ENCODE measurements around the gene CFAP251. TPM values are rescaled to one million over a fixed set of nuclear protein-coding genes. Genes with fewer than 3 reads are reported as not detected.
"Not testable (repeated sequence)": the region's sequence is repeated elsewhere in the genome, so short reads cannot be mapped to it uniquely, and the experiment has no call there.

The CFAP251 gene
- total RNA-seq, 1 donor from 2014 or later, result 2.9 TPM

- peak; percentile 7 for DNase-seq
These were observed 61.9 kb downstream of the CFAP251 start for GRCh38 chr12:121980191-121980891.

DNA sequence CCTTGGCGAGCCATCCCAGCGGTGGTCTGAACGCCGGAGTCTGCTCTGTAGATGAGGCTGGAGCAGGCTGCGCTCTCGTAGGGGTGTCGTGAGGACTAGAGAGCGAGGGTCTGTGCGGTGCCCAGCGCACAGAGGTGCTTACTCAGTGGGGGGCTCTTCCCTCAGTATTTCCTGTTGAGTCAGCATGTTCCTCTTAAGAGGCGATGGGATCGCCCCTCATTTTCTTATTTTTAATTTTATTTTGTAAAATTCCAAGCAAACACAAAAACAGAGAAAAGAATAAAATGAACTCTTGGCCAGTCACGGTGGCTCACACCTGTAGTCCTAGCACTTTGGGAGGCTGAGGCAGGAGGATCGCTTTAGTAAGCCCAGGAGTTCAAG is 62.5 kb downstream of the CFAP251 start:
- DNase-seq, result no peak

- DNase-seq, result no peak
These were observed 63.1 kb downstream of the CFAP251 start for GRCh38 chr12:121981456-121981855.

DNA sequence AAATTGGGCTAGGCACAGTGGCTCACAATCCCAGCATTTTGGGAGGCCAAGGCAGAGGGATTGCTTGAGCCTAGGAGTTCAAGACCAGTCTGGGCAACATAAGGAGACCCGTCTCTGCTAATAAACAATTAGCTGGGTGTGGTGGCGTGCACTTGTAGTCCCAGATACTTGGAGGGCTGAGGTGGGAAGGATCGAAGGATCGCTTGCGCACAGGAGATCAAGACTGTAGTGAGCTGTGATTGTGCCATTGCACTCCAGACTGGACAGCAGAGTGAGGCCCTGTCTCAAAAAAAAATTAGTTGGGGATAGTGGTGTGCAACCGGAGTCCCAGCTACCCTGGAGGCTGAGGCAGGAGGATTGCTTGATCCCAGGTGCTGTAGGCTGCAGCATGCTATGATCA is 64.6 kb downstream of the CFAP251 start:
- DNase-seq, result no peak

GRCh38 chr12:121983536-121984210 is 65.3 kb downstream of the CFAP251 start:
- peak; percentile 27 for DNase-seq

DNA sequence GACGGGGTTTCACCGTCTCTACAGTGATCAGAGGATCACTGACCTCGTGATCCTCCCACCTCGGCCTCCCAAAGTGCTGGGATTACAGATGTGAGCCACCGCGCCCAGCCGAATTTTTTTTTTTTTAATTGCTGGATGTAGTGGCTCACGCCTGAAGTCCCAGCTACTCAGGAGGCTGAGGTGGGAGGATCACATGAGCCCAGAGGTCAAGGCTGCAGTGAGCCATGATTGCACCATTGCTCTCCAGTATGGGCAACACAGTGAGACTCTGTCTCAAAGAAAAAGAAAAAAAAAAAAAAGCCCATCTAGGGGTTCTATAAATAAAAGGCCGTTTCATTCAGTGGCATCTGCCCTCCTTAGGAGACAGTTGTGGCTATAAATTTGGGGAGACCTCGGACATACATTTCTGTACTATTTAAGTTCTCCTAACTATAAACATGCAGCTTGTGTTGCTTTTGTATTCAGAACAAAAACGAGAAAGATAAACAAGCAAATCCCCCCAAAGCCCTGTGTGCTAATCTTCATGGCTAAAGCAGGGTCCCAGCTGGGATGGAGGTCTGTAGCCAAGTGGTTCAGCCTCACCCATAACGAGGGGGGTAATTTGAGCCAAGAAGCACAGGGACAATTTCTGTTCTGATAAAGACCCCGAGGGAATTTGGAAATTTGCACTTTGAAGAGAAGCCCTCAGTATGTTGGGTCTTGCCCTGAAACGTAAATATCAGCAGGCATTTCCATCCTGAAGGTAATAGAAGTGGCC is 68.3 kb downstream of the CFAP251 start:
- no peak for DNase-seq

- DNase-seq, result not testable (repeated sequence)
These were observed 70.1 kb downstream of the CFAP251 start for GRCh38 chr12:121988519-121988918.

- no peak for DNase-seq
These were observed 71.1 kb downstream of the CFAP251 start for GRCh38 chr12:121989276-121990113.

- DNase-seq, result no peak
These were observed 71.8 kb downstream of the CFAP251 start for GRCh38 chr12:121990114-121990647.

GRCh38 chr12:121990692-121991603 is 72.6 kb downstream of the CFAP251 start:
- DNase-seq, result no peak

DNA sequence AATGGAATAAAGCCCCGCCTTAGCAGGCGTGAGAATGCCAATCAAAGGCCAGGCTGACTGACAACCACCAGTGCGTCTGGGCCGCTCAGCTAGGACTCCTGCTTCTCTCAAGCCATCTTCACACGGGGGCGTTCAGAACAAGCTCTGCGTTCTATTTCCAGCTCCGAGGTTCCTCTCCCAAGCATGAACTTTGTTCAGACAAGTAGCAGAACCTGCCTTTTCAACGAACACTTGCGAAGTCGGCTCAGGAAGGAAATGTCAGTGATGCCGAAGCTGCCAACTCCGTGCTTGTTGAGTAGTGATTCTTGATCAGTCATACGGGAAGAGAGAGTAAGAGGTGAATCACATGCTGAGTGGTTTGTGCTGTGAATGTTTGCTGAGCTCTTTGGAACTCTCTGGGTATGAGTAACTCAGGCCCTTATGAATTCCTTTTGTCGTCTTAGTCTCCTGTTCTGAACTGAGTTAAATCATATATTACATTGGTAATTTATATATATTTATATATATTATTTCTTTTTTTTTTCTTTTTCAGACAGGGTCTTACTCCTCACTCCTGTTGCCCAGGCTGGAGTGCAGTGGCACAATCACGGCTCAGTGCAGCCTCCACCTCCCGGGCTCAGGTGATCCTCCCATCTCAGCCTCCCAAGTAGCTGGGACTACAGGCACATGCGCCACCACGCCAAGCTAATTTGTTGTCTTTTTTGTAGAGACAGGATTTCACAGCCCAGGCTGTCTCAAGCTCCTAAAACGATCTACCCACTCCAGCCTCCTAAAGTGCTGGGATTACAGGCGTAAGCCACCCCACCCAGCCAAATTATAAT is 73.9 kb downstream of the CFAP251 start:
- DNase-seq, result peak; percentile 98

GRCh38 chr12:121996050-121996944 is 77.9 kb downstream of the CFAP251 start:
- no peak for DNase-seq

DNA sequence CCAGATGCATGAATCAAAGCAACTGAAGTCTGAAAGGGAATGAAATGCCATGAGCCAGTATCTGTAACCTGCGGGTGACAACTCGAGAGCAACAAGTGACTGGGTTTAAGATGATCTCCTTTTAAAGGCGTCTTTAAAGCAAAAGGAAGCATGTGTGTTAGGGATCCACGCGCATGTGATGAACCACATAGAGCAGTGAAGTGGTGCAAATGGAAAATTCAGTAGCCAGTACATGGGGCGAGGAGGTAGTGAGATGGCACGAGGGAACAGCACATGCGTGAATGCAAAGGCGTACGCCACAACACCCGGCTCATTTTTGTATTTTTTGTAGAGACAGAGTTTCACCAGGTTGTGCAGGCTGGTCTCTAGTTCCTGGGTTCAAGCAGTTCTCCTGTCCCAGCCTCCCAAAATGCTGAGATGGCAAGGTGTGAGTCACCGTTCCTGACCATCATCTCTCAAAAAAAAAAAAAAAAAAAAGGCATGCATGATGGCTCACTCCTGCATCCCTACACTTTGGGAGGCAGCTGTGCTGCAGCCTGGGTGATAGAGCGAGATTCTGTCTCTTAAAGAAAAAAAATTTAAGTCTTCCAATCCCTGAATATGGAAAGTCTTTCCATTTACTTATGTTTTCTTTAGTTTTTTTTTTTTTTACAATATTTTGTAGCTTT is 78.7 kb downstream of the CFAP251 start:
- no peak for DNase-seq

- DNase-seq, result no peak
These were observed 83.2 kb downstream of the CFAP251 start for GRCh38 chr12:122001466-122002209.

DNA sequence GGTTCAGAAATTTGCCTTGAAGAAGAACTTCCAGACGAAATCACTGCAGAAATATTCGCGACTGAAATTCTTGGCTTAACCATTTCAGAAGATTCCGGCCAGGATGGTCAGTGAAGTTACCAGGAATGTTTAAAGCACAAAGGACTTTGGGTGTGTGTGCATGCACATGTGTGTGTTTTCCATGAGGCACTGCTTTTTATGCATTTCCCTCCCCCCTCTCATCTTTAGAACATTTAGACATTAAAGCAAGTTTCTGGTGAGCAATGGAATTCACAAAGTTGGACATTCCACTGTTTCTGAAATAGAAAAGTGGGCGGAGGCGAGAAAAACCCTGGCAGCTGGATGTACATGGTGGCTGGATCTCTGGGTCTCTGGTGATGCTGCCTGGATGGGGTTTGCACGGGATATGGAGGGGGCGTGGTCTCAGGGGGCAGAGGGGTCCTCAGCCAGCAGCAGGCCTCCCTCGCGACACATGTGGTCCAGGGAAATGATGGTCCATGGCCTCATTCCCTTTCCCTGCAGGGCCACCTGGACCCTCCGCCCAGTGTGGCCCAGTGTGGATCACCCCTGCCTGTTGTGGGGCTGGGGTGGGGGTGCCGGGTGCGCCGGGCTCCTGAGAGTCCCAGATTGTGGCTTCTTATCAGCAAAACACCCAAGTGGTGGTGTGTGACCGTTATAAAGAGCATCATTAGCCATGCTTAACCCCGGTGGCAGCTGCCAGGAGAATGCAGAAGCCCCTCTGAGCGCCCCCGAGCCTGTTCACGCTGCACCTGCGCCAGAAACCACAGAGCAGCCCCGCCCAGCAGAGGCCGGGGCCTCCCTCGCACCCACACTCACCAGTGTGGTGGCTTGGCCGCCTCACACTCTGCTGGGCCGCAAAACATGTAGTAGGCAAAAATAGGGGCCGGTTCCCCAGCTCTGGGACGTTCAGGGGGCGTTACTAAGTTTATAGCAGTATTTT is 85.5 kb downstream of the CFAP251 start:
- DNase-seq, result no peak

- no peak for DNase-seq
These were observed 86.3 kb downstream of the CFAP251 start for GRCh38 chr12:122004633-122005071.

All from dermis blood vessel endothelial cell (primary cell).